Keratinocyte (primary cell): ENCODE measurements around the gene ASB15. TPM values are rescaled to one million over a fixed set of nuclear protein-coding genes. Genes with fewer than 3 reads are reported as not detected.

ENCODE experiments used
- DNase-seq: peaks from one replicate; pipeline ENCODE4 v3.0.0-alpha.2; 2011; ENCODE audit warnings: low read depth, missing footprints, low spot score
- FAIRE-seq: peaks from 2 replicates; lab custom pipeline; 2011; peaks lifted over from hg19 to GRCh38; lab: Jason Lieb, UNC
- H2AFZ ChIP-seq: 2 replicates; pipeline ENCODE4 v1.6.0; 2012; ENCODE audit warnings: low read length, control low read depth, inconsistent platforms; ENCODE audit not compliant: control insufficient read depth
- H3K27ac ChIP-seq: 2 replicates; pipeline ENCODE4 v1.5.1; 2011; ENCODE audit warnings: low read length; ENCODE audit not compliant: control insufficient read depth, insufficient read depth
- H3K27me3 ChIP-seq: 3 replicates; pipeline ENCODE4 v1.6.0; 2011; ENCODE audit warnings: low read length; ENCODE audit not compliant: control insufficient read depth, insufficient read depth; ENCODE audit errors: extremely low read depth
- H3K36me3 ChIP-seq, 2 experiments: 2 replicates in 1 of 2; 3 replicates in 1 of 2; pipeline ENCODE4 v1.5.1; 2011; ENCODE audit warnings: low read length in 2 of 2, mild to moderate bottlenecking in 1 of 2; ENCODE audit not compliant: control insufficient read depth in 2 of 2, insufficient read depth in 2 of 2; ENCODE audit errors: extremely low read depth in 1 of 2
- H3K4me1 ChIP-seq: 3 replicates; pipeline ENCODE4 v1.5.1; 2011; ENCODE audit warnings: low read length; ENCODE audit not compliant: control insufficient read depth, insufficient read depth; ENCODE audit errors: extremely low read depth
- H3K4me2 ChIP-seq: 3 replicates; pipeline ENCODE4 v1.6.0; 2011; ENCODE audit warnings: low read depth, low read length; ENCODE audit not compliant: control insufficient read depth, insufficient read depth; ENCODE audit errors: extremely low read depth
- H3K4me3 ChIP-seq, 3 experiments: fragments of 200-600 bp in 1 of 3; sonication (generic) in 1 of 3; 2 replicates in 2 of 3; 3 replicates in 1 of 3; pipeline ENCODE4 v1.5.1; 2011 to 2016; ENCODE audit warnings: low read length in 3 of 3, mild to moderate bottlenecking in 3 of 3, control low read depth in 2 of 3, inconsistent platforms in 1 of 3, low read depth in 1 of 3, mixed read lengths in 1 of 3, mixed run types in 1 of 3, moderate library complexity in 1 of 3; ENCODE audit not compliant: control insufficient read depth in 2 of 3, insufficient read depth in 2 of 3; ENCODE audit errors: extremely low read depth in 1 of 3
- H3K79me2 ChIP-seq: 2 replicates; pipeline ENCODE4 v1.6.0; 2012; ENCODE audit warnings: low read length; ENCODE audit not compliant: control insufficient read depth, insufficient read depth
- H3K9ac ChIP-seq: 3 replicates; pipeline ENCODE4 v1.6.0; 2011; ENCODE audit warnings: low read length; ENCODE audit not compliant: control insufficient read depth, insufficient read depth; ENCODE audit errors: extremely low read depth
- H3K9me1 ChIP-seq: 3 replicates; pipeline ENCODE4 v1.6.0; 2011; ENCODE audit warnings: low read length; ENCODE audit not compliant: control insufficient read depth, insufficient read depth; ENCODE audit errors: extremely low read depth
- H3K9me3 ChIP-seq: 2 replicates; pipeline ENCODE4 v1.5.1; 2012; ENCODE audit warnings: low read depth, low read length; ENCODE audit not compliant: control insufficient read depth
- H4K20me1 ChIP-seq: 3 replicates; pipeline ENCODE4 v1.6.0; 2011; ENCODE audit warnings: low read length; ENCODE audit not compliant: control insufficient read depth, insufficient read depth; ENCODE audit errors: extremely low read depth
- EZH2 ChIP-seq: IDR thresholded peaks from one replicate; pipeline ENCODE4 v1.6.1; 2012; ENCODE audit warnings: inconsistent platforms, mild to moderate bottlenecking, low read length, moderate library complexity
- dilution Hi-C: fragments of 300-500 bp; cut with MboI; formaldehyde crosslinking; loops from one replicate; pipeline ENCODE4 v1.7.0; 2020; ENCODE audit warnings: low sequenced_read_pairs; ENCODE audit not compliant: extremely low pct_ligation_motif_present
- polyA plus RNA-seq, 5 experiments: library from polyadenylated mRNA; depleted of rRNA in 3 of 5; stranded (reverse) in 3 of 5; stranded (forward) in 1 of 5; unstranded in 1 of 5; fragments of >200 nt; gene quantifications; 1 replicate in 1 of 5; 2 replicates in 3 of 5; 3 replicates in 1 of 5; pipeline versions ENCODE4 v1.2.1 to v1.2.3, GENCODE V29; 2011 to 2012; ENCODE audit warnings: missing spikeins in 2 of 5, low read depth in 1 of 5, low replicate concordance in 1 of 5
- TF ChIP-seq, protein P1 (sequence below), 3 experiments: IDR thresholded peaks in 1 of 3; conservative IDR thresholded peaks in 1 of 3; optimal IDR thresholded peaks in 1 of 3; 2 replicates in 2 of 3; 3 replicates in 1 of 3; pipeline versions ENCODE3 to v1.5.1; 2011; ENCODE audit warnings: low read length in 3 of 3, mild to moderate bottlenecking in 3 of 3, moderate library complexity in 2 of 3, control low read depth in 1 of 3, inconsistent platforms in 1 of 3; ENCODE audit not compliant: insufficient read depth in 2 of 3; ENCODE audit errors: extremely low read depth in 1 of 3

The ASB15 gene
- polyA plus RNA-seq, 1 donor (not counting 4 experiments of a cell fraction or from before 2014, with no cell fraction given): not detected

DNA sequence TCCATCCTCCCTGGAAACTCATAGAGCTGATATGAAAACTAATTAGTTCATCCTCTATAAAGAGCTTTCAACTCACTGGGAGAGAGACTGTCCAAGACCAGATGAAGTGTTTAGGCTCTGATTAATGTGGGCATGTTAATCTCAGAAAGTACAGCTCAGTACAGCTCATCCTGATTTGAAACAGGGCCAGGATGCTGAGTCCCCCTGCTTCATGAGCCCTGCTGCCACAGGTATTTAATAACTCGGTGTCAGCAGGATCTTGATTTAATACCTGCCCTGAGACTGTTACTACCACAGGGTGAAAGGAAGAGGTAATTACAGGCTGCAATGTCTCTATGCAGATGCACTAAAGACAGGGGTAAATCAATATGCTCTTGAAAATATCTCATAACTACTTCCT, 64.9 kb downstream of the ASB15 start:
- no peaks in the 10 kb centered on the region for H4K20me1 ChIP-seq
- H3K27me3 ChIP-seq: no peaks in the 10 kb centered on the region
- H3K9me3 ChIP-seq: no peaks in the 10 kb centered on the region
- H3K79me2 ChIP-seq: no peaks in the 10 kb centered on the region
- H3K27ac ChIP-seq: no peak overlapping the region
- H3K4me2 ChIP-seq: no peak overlapping the region
- H2AFZ ChIP-seq: no peak overlapping the region
- FAIRE-seq (no peak), DNase-seq (no peak)
- H3K9ac ChIP-seq: no peak overlapping the region
- TF ChIP-seq, protein P1, sequence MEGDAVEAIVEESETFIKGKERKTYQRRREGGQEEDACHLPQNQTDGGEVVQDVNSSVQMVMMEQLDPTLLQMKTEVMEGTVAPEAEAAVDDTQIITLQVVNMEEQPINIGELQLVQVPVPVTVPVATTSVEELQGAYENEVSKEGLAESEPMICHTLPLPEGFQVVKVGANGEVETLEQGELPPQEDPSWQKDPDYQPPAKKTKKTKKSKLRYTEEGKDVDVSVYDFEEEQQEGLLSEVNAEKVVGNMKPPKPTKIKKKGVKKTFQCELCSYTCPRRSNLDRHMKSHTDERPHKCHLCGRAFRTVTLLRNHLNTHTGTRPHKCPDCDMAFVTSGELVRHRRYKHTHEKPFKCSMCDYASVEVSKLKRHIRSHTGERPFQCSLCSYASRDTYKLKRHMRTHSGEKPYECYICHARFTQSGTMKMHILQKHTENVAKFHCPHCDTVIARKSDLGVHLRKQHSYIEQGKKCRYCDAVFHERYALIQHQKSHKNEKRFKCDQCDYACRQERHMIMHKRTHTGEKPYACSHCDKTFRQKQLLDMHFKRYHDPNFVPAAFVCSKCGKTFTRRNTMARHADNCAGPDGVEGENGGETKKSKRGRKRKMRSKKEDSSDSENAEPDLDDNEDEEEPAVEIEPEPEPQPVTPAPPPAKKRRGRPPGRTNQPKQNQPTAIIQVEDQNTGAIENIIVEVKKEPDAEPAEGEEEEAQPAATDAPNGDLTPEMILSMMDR (optimal IDR thresholded peaks at IDR 0.05 in 1 of 3, IDR thresholded peaks at IDR 0.05 in 1 of 3, conservative IDR thresholded peaks at IDR 0.05 in 1 of 3; ENCODE audit: extremely low read depth in 1 of 3, insufficient read depth in 2 of 3, low read length in 3 of 3): no peak
- no peak for TF ChIP-seq EZH2
- H3K4me3 ChIP-seq: no peak overlapping the region
- H3K36me3 ChIP-seq: no peaks in the 10 kb centered on the region
- dilution Hi-C loops: no loop called here
- H3K4me1 ChIP-seq: no peaks in the 10 kb centered on the region
- no peaks in the 10 kb centered on the region for H3K9me1 ChIP-seq

GRCh38 chr7:123669485-123669884, 67.9 kb downstream of the ASB15 start:
- Histone ChIP-seq H3K79me2 (no peaks in the 10 kb centered on the region), H3K36me3 (no peaks in the 10 kb centered on the region), H4K20me1 (no peaks in the 10 kb centered on the region), H3K9me1 (no peaks in the 10 kb centered on the region), H3K27me3 (no peaks in the 10 kb centered on the region), H3K4me1 (peaks cover 18% of the 10 kb centered on the region), H3K4me3 (no peak overlapping the region), H3K9me3 (no peaks in the 10 kb centered on the region), H3K9ac (no peak overlapping the region), H2AFZ (no peak overlapping the region), H3K4me2 (no peak overlapping the region), H3K27ac (no peak overlapping the region)
- FAIRE-seq: no peak
- dilution Hi-C loops: no loop called here
- no peak for TF ChIP-seq EZH2
- TF ChIP-seq, protein P1 (optimal IDR thresholded peaks at IDR 0.05 in 1 of 3, IDR thresholded peaks at IDR 0.05 in 1 of 3, conservative IDR thresholded peaks at IDR 0.05 in 1 of 3; ENCODE audit: extremely low read depth in 1 of 3, insufficient read depth in 2 of 3, low read length in 3 of 3): no peak
- DNase-seq: no peak
